Astrocyte (in vitro differentiated cells and primary cell): Measurements from ENCODE around the gene PLCG1. TPM values are rescaled to one million over a fixed set of nuclear protein-coding genes. Genes with fewer than 3 reads are reported as not detected.

ENCODE experiments used
- DNase-seq: peaks from one replicate; pipeline ENCODE4 v3.0.0-alpha.2; 2010; ENCODE audit warnings: low read depth
- FAIRE-seq: peaks from 2 replicates; lab custom pipeline; 2011; peaks lifted over from hg19 to GRCh38; lab: Jason Lieb, UNC
- H2AFZ ChIP-seq: 2 replicates; pipeline ENCODE4 v1.6.0; 2012; ENCODE audit warnings: low read depth, low read length, inconsistent platforms
- H3K27ac ChIP-seq: 2 replicates; pipeline ENCODE4 v1.5.1; 2011; ENCODE audit warnings: low read depth, low read length, inconsistent platforms
- H3K27me3 ChIP-seq: 2 replicates; pipeline ENCODE4 v1.6.0; 2011; ENCODE audit warnings: low read length, inconsistent platforms; ENCODE audit not compliant: insufficient read depth
- H3K36me3 ChIP-seq: 2 replicates; pipeline ENCODE4 v1.5.1; 2011; ENCODE audit warnings: low read length, inconsistent platforms; ENCODE audit not compliant: insufficient read depth
- H3K4me1 ChIP-seq: 2 replicates; pipeline ENCODE4 v1.5.1; 2011; ENCODE audit warnings: low read length, inconsistent platforms; ENCODE audit not compliant: insufficient read depth
- H3K4me2 ChIP-seq: 2 replicates; pipeline ENCODE4 v1.6.0; 2012; ENCODE audit warnings: low read length, inconsistent platforms
- H3K4me3 ChIP-seq: 2 replicates; pipeline ENCODE4 v1.5.1; 2011; ENCODE audit warnings: low read depth, mild to moderate bottlenecking, low read length, inconsistent platforms; ENCODE audit not compliant: insufficient read depth
- H3K79me2 ChIP-seq: 2 replicates; pipeline ENCODE4 v1.6.0; 2012; ENCODE audit warnings: mild to moderate bottlenecking, low read length, inconsistent platforms; ENCODE audit not compliant: insufficient read depth
- H3K9ac ChIP-seq: 2 replicates; pipeline ENCODE4 v1.6.0; 2012; ENCODE audit warnings: mild to moderate bottlenecking, low read length, inconsistent platforms
- H3K9me3 ChIP-seq: 2 replicates; pipeline ENCODE4 v1.5.1; 2012; ENCODE audit warnings: low read depth, mild to moderate bottlenecking, low read length, inconsistent platforms; ENCODE audit not compliant: insufficient read depth
- H4K20me1 ChIP-seq: 2 replicates; pipeline ENCODE4 v1.6.0; 2012; ENCODE audit warnings: low read length, inconsistent platforms; ENCODE audit not compliant: insufficient read depth
- H3K27ac Mint-ChIP-seq: one replicate; pipeline ENCODE4 v1.8.0; 2021; ENCODE audit warnings: mild to moderate bottlenecking, mixed read lengths; ENCODE audit not compliant: unreplicated experiment
- H3K27me3 Mint-ChIP-seq: one replicate; pipeline ENCODE4 v1.8.0; 2021; ENCODE audit warnings: low read depth, mixed read lengths; ENCODE audit not compliant: unreplicated experiment
- H3K36me3 Mint-ChIP-seq: one replicate; pipeline ENCODE4 v1.8.0; 2021; ENCODE audit warnings: low read depth, mixed read lengths; ENCODE audit not compliant: unreplicated experiment
- H3K4me1 Mint-ChIP-seq: one replicate; pipeline ENCODE4 v1.8.0; 2021; ENCODE audit warnings: low read depth, mixed read lengths; ENCODE audit not compliant: unreplicated experiment
- H3K4me3 Mint-ChIP-seq: one replicate; pipeline ENCODE4 v1.8.0; 2021; ENCODE audit warnings: mild to moderate bottlenecking, moderate library complexity, mixed read lengths; ENCODE audit not compliant: unreplicated experiment
- H3K9me3 Mint-ChIP-seq: one replicate; pipeline ENCODE4 v1.8.0; 2021; ENCODE audit warnings: mild to moderate bottlenecking, mixed read lengths; ENCODE audit not compliant: unreplicated experiment
- EZH2 ChIP-seq: IDR thresholded peaks from 2 replicates; pipeline ENCODE4 v1.6.1; 2012; ENCODE audit warnings: mild to moderate bottlenecking, low read length, inconsistent platforms; ENCODE audit not compliant: insufficient read depth
- total RNA-seq: library from RNA; stranded (reverse); gene quantifications from 2 replicates; pipeline ENCODE4 v1.2.1, GENCODE V29; 2021
- TF ChIP-seq, protein P1 (sequence below): IDR thresholded peaks from 2 replicates; pipeline ENCODE4 v1.5.1; 2011; ENCODE audit warnings: low read depth, mild to moderate bottlenecking, inconsistent platforms, low read length, moderate library complexity; ENCODE audit not compliant: insufficient read depth

Gene PLCG1
- total RNA-seq, 1 donor from 2014 or later, result 129 TPM

DNA sequence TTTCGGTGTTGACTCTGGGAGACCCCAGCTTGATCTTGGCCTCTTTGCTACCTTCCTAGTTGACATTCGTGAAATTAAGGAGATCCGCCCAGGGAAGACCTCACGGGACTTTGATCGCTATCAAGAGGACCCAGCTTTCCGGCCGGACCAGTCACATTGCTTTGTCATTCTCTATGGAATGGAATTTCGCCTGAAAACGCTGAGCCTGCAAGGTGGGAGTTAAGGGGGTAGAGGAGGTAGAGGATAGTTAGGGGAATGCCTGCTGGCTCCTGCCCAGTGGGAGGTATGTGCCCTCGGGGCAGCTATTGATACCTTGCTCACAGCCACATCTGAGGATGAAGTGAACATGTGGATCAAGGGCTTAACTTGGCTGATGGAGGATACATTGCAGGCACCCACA is 22.2 kb downstream of the PLCG1 start:
- Histone ChIP-seq H4K20me1 (peaks cover 95% of the 10 kb centered on the region), H3K36me3 (peaks cover 10% of the 10 kb centered on the region), H2AFZ (no peak overlapping the region), H3K9me3 (no peaks in the 10 kb centered on the region), H3K27ac (no peak overlapping the region), H3K79me2 (peaks cover 72% of the 10 kb centered on the region), H3K9ac (no peak overlapping the region), H3K4me1 (no peaks in the 10 kb centered on the region), H3K4me3 (no peak overlapping the region), H3K27me3 (no peaks in the 10 kb centered on the region), H3K4me2 (no peak overlapping the region)
- H3K27me3 Mint-ChIP-seq, result no peaks in the 10 kb centered on the region
- no peak for DNase-seq
- FAIRE-seq, result no peak
- H3K4me1 Mint-ChIP-seq, result peaks cover 15% of the 10 kb centered on the region
- no peak overlapping the region for H3K4me3 Mint-ChIP-seq
- no peak overlapping the region for H3K27ac Mint-ChIP-seq
- H3K9me3 Mint-ChIP-seq, result no peaks in the 10 kb centered on the region
- TF ChIP-seq, protein P1, sequence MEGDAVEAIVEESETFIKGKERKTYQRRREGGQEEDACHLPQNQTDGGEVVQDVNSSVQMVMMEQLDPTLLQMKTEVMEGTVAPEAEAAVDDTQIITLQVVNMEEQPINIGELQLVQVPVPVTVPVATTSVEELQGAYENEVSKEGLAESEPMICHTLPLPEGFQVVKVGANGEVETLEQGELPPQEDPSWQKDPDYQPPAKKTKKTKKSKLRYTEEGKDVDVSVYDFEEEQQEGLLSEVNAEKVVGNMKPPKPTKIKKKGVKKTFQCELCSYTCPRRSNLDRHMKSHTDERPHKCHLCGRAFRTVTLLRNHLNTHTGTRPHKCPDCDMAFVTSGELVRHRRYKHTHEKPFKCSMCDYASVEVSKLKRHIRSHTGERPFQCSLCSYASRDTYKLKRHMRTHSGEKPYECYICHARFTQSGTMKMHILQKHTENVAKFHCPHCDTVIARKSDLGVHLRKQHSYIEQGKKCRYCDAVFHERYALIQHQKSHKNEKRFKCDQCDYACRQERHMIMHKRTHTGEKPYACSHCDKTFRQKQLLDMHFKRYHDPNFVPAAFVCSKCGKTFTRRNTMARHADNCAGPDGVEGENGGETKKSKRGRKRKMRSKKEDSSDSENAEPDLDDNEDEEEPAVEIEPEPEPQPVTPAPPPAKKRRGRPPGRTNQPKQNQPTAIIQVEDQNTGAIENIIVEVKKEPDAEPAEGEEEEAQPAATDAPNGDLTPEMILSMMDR, result no peak
- no peak for TF ChIP-seq EZH2
- peaks cover 30% of the 10 kb centered on the region for H3K36me3 Mint-ChIP-seq

DNA sequence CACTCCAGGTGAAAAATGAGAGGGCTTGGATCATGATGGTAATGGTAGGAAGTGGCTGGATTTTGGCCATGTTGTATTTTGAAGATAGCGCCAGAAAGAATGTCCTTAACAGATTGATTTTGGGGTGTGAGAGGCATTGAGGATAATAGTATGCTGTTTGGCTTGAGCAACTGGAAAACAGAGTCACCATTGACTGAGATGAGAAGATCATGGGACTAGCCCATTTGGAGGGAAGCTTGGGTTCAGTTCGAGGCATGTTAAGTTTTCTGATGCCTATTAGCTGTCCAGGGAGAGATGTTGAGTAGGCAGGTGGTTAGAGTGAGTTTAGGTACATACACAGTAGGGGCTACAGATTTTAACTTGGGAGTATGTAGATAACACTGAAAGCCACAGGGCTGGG is 23.3 kb downstream of the PLCG1 start:
- TF ChIP-seq, protein P1, result no peak
- TF ChIP-seq EZH2, result no peak
- no peaks in the 10 kb centered on the region for H3K27me3 ChIP-seq
- no peaks in the 10 kb centered on the region for H3K9me3 ChIP-seq
- Mint-ChIP-seq H3K36me3 (peaks cover 37% of the 10 kb centered on the region), H3K9me3 (no peaks in the 10 kb centered on the region), H3K27ac (no peak overlapping the region), H3K4me3 (no peak overlapping the region), H3K4me1 (peaks cover 14% of the 10 kb centered on the region), H3K27me3 (no peaks in the 10 kb centered on the region)
- FAIRE-seq, result no peak
- no peak overlapping the region for H2AFZ ChIP-seq
- H3K4me2 ChIP-seq, result no peak overlapping the region
- H3K4me3 ChIP-seq, result no peak overlapping the region
- H3K27ac ChIP-seq, result no peak overlapping the region
- H3K4me1 ChIP-seq, result no peaks in the 10 kb centered on the region
- DNase-seq, result no peak
- no peak overlapping the region for H3K9ac ChIP-seq
- H3K79me2 ChIP-seq, result peaks cover 61% of the 10 kb centered on the region
- H3K36me3 ChIP-seq, result peaks cover 17% of the 10 kb centered on the region
- peaks cover 89% of the 10 kb centered on the region for H4K20me1 ChIP-seq

DNA sequence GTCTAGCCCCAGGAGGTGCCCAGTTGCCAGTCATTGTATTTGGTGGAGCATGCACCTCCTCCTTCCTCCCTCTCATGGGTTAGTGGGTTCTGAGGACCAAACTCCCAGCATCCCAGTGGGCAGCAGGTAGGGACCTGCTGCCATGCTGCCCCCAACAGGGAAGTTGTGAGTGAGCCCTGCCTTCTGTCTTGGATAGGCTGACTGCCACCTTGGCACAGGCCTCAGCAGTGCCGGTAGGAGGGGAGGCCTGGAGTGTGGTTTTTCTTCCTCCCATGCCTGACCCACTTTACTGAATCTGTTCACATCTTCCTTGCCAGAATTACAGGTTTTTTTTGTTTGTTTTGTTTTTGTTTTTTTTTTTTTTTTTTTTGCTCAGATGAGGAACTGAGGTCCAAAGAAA is 24.5 kb downstream of the PLCG1 start:
- Mint-ChIP-seq H3K36me3 (peaks cover 41% of the 10 kb centered on the region), H3K9me3 (no peaks in the 10 kb centered on the region), H3K27me3 (no peaks in the 10 kb centered on the region), H3K4me3 (no peak overlapping the region), H3K27ac (no peak overlapping the region), H3K4me1 (peaks cover 11% of the 10 kb centered on the region)
- H3K79me2 ChIP-seq, result peaks cover 49% of the 10 kb centered on the region
- no peak overlapping the region for H3K9ac ChIP-seq
- peaks cover 27% of the 10 kb centered on the region for H3K36me3 ChIP-seq
- TF ChIP-seq, protein P1, result no peak
- no peak for TF ChIP-seq EZH2
- no peaks in the 10 kb centered on the region for H3K4me1 ChIP-seq
- no peak overlapping the region for H3K4me3 ChIP-seq
- no peak for FAIRE-seq
- H3K27ac ChIP-seq, result no peak overlapping the region
- DNase-seq, result no peak
- no peak overlapping the region for H3K4me2 ChIP-seq
- H3K9me3 ChIP-seq, result no peaks in the 10 kb centered on the region
- peaks cover 77% of the 10 kb centered on the region for H4K20me1 ChIP-seq
- no peaks in the 10 kb centered on the region for H3K27me3 ChIP-seq
- H2AFZ ChIP-seq, result no peak overlapping the region
